CD4-positive, alpha-beta T cell treated with Interferon alpha-2 for 1 hour (primary cell): ENCODE measurements around the gene TBC1D19.

ENCODE experiments used
- DNase-seq, 2 donors: peaks; one replicate each; pipeline ENCODE4 v3.0.0-alpha.2; 2020 to 2022

The TBC1D19 gene

GRCh38 chr4:26786916-26787315, 203.0 kb downstream of the TBC1D19 start:
- DNase-seq: no peak

- DNase-seq: peak; percentile 19 to 32
These were observed 203.8 kb downstream of the TBC1D19 start for GRCh38 chr4:26787461-26788340.

- DNase-seq: no peak
These were observed 204.5 kb downstream of the TBC1D19 start for GRCh38 chr4:26788341-26788733.

GRCh38 chr4:26789208-26789607, 205.3 kb downstream of the TBC1D19 start:
- DNase-seq: no peak

GRCh38 chr4:26791346-26791745, 207.5 kb downstream of the TBC1D19 start:
- no peak for DNase-seq

- DNase-seq: no peak
These were observed 208.8 kb downstream of the TBC1D19 start for GRCh38 chr4:26792639-26793038.

GRCh38 chr4:26793735-26794134, 209.9 kb downstream of the TBC1D19 start:
- DNase-seq: no peak

GRCh38 chr4:26796081-26796480, 212.2 kb downstream of the TBC1D19 start:
- no peak for DNase-seq

GRCh38 chr4:26802790-26803189, 218.9 kb downstream of the TBC1D19 start:
- DNase-seq: no peak

- no peak for DNase-seq
These were observed 219.5 kb downstream of the TBC1D19 start for GRCh38 chr4:26803211-26803861.

GRCh38 chr4:26804451-26804850, 220.6 kb downstream of the TBC1D19 start:
- DNase-seq: no peak

GRCh38 chr4:26804925-26805324, 221.0 kb downstream of the TBC1D19 start:
- DNase-seq: no peak
